WTC11 (cell line): ENCODE measurements around the gene SLC24A3. TPM values are rescaled to one million over a fixed set of nuclear protein-coding genes. Genes with fewer than 3 reads are reported as not detected.

Experiments
- ATAC-seq: fragments of 200-7000 bp; cut with Tn5 transposase; 2 replicates; pipeline ENCODE4 v1.10.0; 2021; ENCODE audit warnings: mild to moderate bottlenecking, moderate library complexity
- CTCF ChIA-PET: fragments of 300-600 bp; sonication (Branson Sonifier 250); formaldehyde crosslinking; loops from one replicate; lab custom pipeline; 2021; ENCODE audit warnings: antibody characterized with exemption; lab: Charles Lee
- POLR2A ChIA-PET: fragments of 350-600 bp; sonication (Branson Sonifier 250); formaldehyde crosslinking; loops from one replicate; lab custom pipeline; 2021; ENCODE audit warnings: antibody characterized with exemption; lab: Charles Lee
- DNase-seq: peaks from one replicate; pipeline ENCODE4 v3.0.0; 2021; ENCODE audit warnings: low spot score
- H3K27ac Mint-ChIP-seq: 2 replicates; pipeline ENCODE4 v1.8.0; 2021; ENCODE audit warnings: mixed read lengths
- H3K27me3 Mint-ChIP-seq: 2 replicates; pipeline ENCODE4 v1.8.0; 2021; ENCODE audit warnings: low read depth, mild to moderate bottlenecking, moderate library complexity, mixed read lengths
- H3K36me3 Mint-ChIP-seq: 2 replicates; pipeline ENCODE4 v1.8.0; 2021; ENCODE audit warnings: mixed read lengths
- H3K4me1 Mint-ChIP-seq: 2 replicates; pipeline ENCODE4 v1.8.0; 2022; ENCODE audit warnings: mixed read lengths
- H3K4me3 Mint-ChIP-seq: 2 replicates; pipeline ENCODE4 v1.8.0; 2021; ENCODE audit warnings: mild to moderate bottlenecking, moderate library complexity, mixed read lengths
- H3K9me3 Mint-ChIP-seq: 2 replicates; pipeline ENCODE4 v1.8.0; 2021; ENCODE audit warnings: mixed read lengths
- CDX4 ChIP-seq: fragments of 250-450 bp; sonication (Bioruptor Pico); IDR thresholded peaks from 2 replicates; pipeline ENCODE4 v1.9.0; 2021; ENCODE audit warnings: moderate library complexity, mild to moderate bottlenecking, inconsistent platforms, borderline replicate concordance
- CREM ChIP-seq: sonication (generic); formaldehyde crosslinking; IDR thresholded peaks from 2 replicates; pipeline ENCODE4 v1.8.1; 2022; ENCODE audit warnings: mild to moderate bottlenecking, missing genetic modification reagents, moderate library complexity
- ELF4 ChIP-seq: sonication (generic); formaldehyde crosslinking; IDR thresholded peaks from 2 replicates; pipeline ENCODE4 v1.8.1; 2022; ENCODE audit warnings: low read depth, mild to moderate bottlenecking, moderate library complexity, missing genetic modification reagents
- FOXK1 ChIP-seq: sonication (generic); formaldehyde crosslinking; IDR thresholded peaks from 2 replicates; pipeline ENCODE4 v1.8.0; 2022; ENCODE audit warnings: mild to moderate bottlenecking, moderate library complexity, missing genetic modification reagents
- FOXP1 ChIP-seq: sonication (generic); formaldehyde crosslinking; IDR thresholded peaks from 2 replicates; pipeline ENCODE4 v1.8.0; 2022; ENCODE audit warnings: missing genetic modification reagents, mild to moderate bottlenecking, moderate library complexity, borderline replicate concordance
- SOX15 ChIP-seq: fragments of 250-450 bp; sonication (Bioruptor Pico); IDR thresholded peaks from 2 replicates; pipeline ENCODE4 v1.9.0; 2021; ENCODE audit warnings: mild to moderate bottlenecking
- ZNF263 ChIP-seq: sonication (generic); formaldehyde crosslinking; IDR thresholded peaks from 2 replicates; pipeline ENCODE4 v1.8.1; 2022; ENCODE audit warnings: low read depth, mild to moderate bottlenecking, moderate library complexity, missing genetic modification reagents
- total RNA-seq: library from RNA; stranded (reverse); gene quantifications from 3 replicates; pipeline ENCODE4 v1.2.3, GENCODE V29; 2021
- TF ChIP-seq, protein P1 (sequence below): sonication (generic); formaldehyde crosslinking; IDR thresholded peaks from 2 replicates; pipeline ENCODE4 v1.8.0; 2023; ENCODE audit warnings: mild to moderate bottlenecking, missing genetic modification reagents
- TF ChIP-seq, protein P2 (sequence below): sonication (generic); formaldehyde crosslinking; IDR thresholded peaks from 2 replicates; pipeline ENCODE4 v1.8.1; 2023; ENCODE audit warnings: mild to moderate bottlenecking, missing genetic modification reagents, borderline replicate concordance
- TF ChIP-seq, protein P3 (sequence below): sonication (generic); formaldehyde crosslinking; IDR thresholded peaks from 2 replicates; pipeline ENCODE4 v1.8.1; 2022; ENCODE audit warnings: missing genetic modification reagents, borderline replicate concordance
- TF ChIP-seq, protein P4 (sequence below): sonication (generic); formaldehyde crosslinking; IDR thresholded peaks from 2 replicates; pipeline ENCODE4 v1.8.1; 2023; ENCODE audit warnings: mild to moderate bottlenecking, missing genetic modification reagents, moderate library complexity
- TF ChIP-seq, protein P5 (sequence below): fragments of 250-450 bp; sonication (Bioruptor Pico); IDR thresholded peaks from 2 replicates; pipeline ENCODE4 v1.8.0; 2021; ENCODE audit warnings: mild to moderate bottlenecking

The SLC24A3 gene
- total RNA-seq, 1 experiment from 2014 or later: 5.7 TPM

GRCh38 chr20:19301843-19302242 lies 89.4 kb downstream of the SLC24A3 start (continued):
- TF ChIP-seq, protein P1, sequence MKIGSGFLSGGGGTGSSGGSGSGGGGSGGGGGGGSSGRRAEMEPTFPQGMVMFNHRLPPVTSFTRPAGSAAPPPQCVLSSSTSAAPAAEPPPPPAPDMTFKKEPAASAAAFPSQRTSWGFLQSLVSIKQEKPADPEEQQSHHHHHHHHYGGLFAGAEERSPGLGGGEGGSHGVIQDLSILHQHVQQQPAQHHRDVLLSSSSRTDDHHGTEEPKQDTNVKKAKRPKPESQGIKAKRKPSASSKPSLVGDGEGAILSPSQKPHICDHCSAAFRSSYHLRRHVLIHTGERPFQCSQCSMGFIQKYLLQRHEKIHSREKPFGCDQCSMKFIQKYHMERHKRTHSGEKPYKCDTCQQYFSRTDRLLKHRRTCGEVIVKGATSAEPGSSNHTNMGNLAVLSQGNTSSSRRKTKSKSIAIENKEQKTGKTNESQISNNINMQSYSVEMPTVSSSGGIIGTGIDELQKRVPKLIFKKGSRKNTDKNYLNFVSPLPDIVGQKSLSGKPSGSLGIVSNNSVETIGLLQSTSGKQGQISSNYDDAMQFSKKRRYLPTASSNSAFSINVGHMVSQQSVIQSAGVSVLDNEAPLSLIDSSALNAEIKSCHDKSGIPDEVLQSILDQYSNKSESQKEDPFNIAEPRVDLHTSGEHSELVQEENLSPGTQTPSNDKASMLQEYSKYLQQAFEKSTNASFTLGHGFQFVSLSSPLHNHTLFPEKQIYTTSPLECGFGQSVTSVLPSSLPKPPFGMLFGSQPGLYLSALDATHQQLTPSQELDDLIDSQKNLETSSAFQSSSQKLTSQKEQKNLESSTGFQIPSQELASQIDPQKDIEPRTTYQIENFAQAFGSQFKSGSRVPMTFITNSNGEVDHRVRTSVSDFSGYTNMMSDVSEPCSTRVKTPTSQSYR (CRISPR knock-in tag): no peak
- TF ChIP-seq CREM (CRISPR knock-in tag): no peak
- TF ChIP-seq SOX15 (CRISPR knock-in tag): no peak
- TF ChIP-seq, protein P2, sequence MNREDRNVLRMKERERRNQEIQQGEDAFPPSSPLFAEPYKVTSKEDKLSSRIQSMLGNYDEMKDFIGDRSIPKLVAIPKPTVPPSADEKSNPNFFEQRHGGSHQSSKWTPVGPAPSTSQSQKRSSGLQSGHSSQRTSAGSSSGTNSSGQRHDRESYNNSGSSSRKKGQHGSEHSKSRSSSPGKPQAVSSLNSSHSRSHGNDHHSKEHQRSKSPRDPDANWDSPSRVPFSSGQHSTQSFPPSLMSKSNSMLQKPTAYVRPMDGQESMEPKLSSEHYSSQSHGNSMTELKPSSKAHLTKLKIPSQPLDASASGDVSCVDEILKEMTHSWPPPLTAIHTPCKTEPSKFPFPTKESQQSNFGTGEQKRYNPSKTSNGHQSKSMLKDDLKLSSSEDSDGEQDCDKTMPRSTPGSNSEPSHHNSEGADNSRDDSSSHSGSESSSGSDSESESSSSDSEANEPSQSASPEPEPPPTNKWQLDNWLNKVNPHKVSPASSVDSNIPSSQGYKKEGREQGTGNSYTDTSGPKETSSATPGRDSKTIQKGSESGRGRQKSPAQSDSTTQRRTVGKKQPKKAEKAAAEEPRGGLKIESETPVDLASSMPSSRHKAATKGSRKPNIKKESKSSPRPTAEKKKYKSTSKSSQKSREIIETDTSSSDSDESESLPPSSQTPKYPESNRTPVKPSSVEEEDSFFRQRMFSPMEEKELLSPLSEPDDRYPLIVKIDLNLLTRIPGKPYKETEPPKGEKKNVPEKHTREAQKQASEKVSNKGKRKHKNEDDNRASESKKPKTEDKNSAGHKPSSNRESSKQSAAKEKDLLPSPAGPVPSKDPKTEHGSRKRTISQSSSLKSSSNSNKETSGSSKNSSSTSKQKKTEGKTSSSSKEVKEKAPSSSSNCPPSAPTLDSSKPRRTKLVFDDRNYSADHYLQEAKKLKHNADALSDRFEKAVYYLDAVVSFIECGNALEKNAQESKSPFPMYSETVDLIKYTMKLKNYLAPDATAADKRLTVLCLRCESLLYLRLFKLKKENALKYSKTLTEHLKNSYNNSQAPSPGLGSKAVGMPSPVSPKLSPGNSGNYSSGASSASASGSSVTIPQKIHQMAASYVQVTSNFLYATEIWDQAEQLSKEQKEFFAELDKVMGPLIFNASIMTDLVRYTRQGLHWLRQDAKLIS (CRISPR knock-in tag): no peak

- Mint-ChIP-seq H3K4me1 (peaks cover 26% of the 10 kb centered on the region), H3K27ac (no peak overlapping the region)
- CTCF ChIA-PET: no interaction called here
Observed at GRCh38 chr20:19302714-19303113, 90.3 kb downstream of the SLC24A3 start.

More at GRCh38 chr20:19302714-19303113, 90.3 kb downstream of the SLC24A3 start:
- no peak for DNase-seq
- no peak for ATAC-seq
- Mint-ChIP-seq H3K9me3 (peaks cover 33% of the 10 kb centered on the region), H3K4me3 (no peak overlapping the region), H3K36me3 (peaks cover 7% of the 10 kb centered on the region; the same call in 1 of the 2 replicates), H3K27me3 (no peaks in the 10 kb centered on the region)
- POLR2A ChIA-PET: no interaction called here
- no peak for TF ChIP-seq ZNF263
- TF ChIP-seq, protein P3, sequence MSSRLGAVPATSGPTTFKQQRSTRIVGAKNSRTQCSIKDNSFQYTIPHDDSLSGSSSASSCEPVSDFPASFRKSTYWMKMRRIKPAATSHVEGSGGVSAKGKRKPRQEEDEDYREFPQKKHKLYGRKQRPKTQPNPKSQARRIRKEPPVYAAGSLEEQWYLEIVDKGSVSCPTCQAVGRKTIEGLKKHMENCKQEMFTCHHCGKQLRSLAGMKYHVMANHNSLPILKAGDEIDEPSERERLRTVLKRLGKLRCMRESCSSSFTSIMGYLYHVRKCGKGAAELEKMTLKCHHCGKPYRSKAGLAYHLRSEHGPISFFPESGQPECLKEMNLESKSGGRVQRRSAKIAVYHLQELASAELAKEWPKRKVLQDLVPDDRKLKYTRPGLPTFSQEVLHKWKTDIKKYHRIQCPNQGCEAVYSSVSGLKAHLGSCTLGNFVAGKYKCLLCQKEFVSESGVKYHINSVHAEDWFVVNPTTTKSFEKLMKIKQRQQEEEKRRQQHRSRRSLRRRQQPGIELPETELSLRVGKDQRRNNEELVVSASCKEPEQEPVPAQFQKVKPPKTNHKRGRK (CRISPR knock-in tag): no peak
- TF ChIP-seq, protein P4, sequence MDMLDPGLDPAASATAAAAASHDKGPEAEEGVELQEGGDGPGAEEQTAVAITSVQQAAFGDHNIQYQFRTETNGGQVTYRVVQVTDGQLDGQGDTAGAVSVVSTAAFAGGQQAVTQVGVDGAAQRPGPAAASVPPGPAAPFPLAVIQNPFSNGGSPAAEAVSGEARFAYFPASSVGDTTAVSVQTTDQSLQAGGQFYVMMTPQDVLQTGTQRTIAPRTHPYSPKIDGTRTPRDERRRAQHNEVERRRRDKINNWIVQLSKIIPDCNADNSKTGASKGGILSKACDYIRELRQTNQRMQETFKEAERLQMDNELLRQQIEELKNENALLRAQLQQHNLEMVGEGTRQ: no peak
- no peak for TF ChIP-seq CDX4 (CRISPR knock-in tag)
- TF ChIP-seq, protein P5, sequence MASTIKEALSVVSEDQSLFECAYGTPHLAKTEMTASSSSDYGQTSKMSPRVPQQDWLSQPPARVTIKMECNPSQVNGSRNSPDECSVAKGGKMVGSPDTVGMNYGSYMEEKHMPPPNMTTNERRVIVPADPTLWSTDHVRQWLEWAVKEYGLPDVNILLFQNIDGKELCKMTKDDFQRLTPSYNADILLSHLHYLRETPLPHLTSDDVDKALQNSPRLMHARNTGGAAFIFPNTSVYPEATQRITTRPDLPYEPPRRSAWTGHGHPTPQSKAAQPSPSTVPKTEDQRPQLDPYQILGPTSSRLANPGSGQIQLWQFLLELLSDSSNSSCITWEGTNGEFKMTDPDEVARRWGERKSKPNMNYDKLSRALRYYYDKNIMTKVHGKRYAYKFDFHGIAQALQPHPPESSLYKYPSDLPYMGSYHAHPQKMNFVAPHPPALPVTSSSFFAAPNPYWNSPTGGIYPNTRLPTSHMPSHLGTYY (CRISPR knock-in tag): no peak
- TF ChIP-seq FOXP1 (CRISPR knock-in tag): no peak
- no peak for TF ChIP-seq ELF4
- TF ChIP-seq FOXK1 (CRISPR knock-in tag): no peak
